NB4 (cell line): Measurements from ENCODE around the gene NT5DC3.

ENCODE experiments used
- CTCF ChIP-seq: IDR thresholded peaks from one replicate; pipeline ENCODE4 v1.5.1; 2012; ENCODE audit warnings: low read depth, low read length
- POLR2A ChIP-seq: IDR thresholded peaks from 2 replicates; pipeline ENCODE4 v1.6.1; 2011; ENCODE audit warnings: mild to moderate bottlenecking; ENCODE audit not compliant: insufficient read length; ENCODE audit errors: extremely low read depth

GRCh38 chr12:103748002-103748401 is 93.0 kb downstream of the NT5DC3 start:
- TF ChIP-seq CTCF, result no peak
- no peak for TF ChIP-seq POLR2A
